H9 (cell line): Measurements from ENCODE around the gene TMC1. TPM values are rescaled to one million over a fixed set of nuclear protein-coding genes. Genes with fewer than 3 reads are reported as not detected.

Source experiments
- DNase-seq: peaks from one replicate; pipeline ENCODE4 v3.0.0-alpha.2; 2017
- H2AFZ ChIP-seq: one replicate; pipeline ENCODE4 v1.6.1; 2013; ENCODE audit warnings: mild to moderate bottlenecking, low read length, control low read depth, moderate library complexity
- H2AK5ac ChIP-seq: 2 replicates; pipeline ENCODE4 v1.6.1; 2013; ENCODE audit warnings: low read length, control low read depth, mixed read lengths; ENCODE audit not compliant: insufficient read length
- H2BK120ac ChIP-seq: one replicate; pipeline ENCODE4 v1.6.1; 2013; ENCODE audit warnings: low read depth, mild to moderate bottlenecking, low read length, control low read depth, inconsistent platforms; ENCODE audit not compliant: poor library complexity, severe bottlenecking
- H2BK12ac ChIP-seq: 2 replicates; pipeline ENCODE4 v1.6.1; 2013; ENCODE audit warnings: low read length, control low read depth, mixed read lengths, low read depth; ENCODE audit not compliant: insufficient read length
- H2BK15ac ChIP-seq: 2 replicates; pipeline ENCODE4 v1.6.1; 2013; ENCODE audit warnings: low read depth, low read length, control low read depth
- H2BK20ac ChIP-seq: one replicate; pipeline ENCODE4 v1.6.1; 2013; ENCODE audit warnings: low read depth, mild to moderate bottlenecking, low read length, control low read depth, inconsistent platforms; ENCODE audit not compliant: poor library complexity, severe bottlenecking
- H2BK5ac ChIP-seq: 2 replicates; pipeline ENCODE4 v1.6.1; 2013; ENCODE audit warnings: low read length, control low read depth, mixed read lengths; ENCODE audit not compliant: insufficient read length
- H3K14ac ChIP-seq: 2 replicates; pipeline ENCODE4 v1.6.1; 2013; ENCODE audit warnings: low read length, control low read depth; ENCODE audit not compliant: insufficient read depth
- H3K18ac ChIP-seq: 2 replicates; pipeline ENCODE4 v1.6.1; 2013; ENCODE audit warnings: low read depth, mild to moderate bottlenecking, mixed read lengths, low read length, control low read depth; ENCODE audit not compliant: insufficient read length
- H3K23ac ChIP-seq: 2 replicates; pipeline ENCODE4 v1.6.1; 2013; ENCODE audit warnings: low read length, control low read depth, mixed read lengths, low read depth; ENCODE audit not compliant: insufficient read length
- H3K23me2 ChIP-seq: 2 replicates; pipeline ENCODE4 v1.6.1; 2013; ENCODE audit warnings: low read depth, mild to moderate bottlenecking, mixed read lengths, low read length, control low read depth; ENCODE audit not compliant: insufficient read length, poor library complexity, severe bottlenecking
- H3K27ac ChIP-seq: 2 replicates; pipeline ENCODE4 v1.5.1; 2013; ENCODE audit warnings: low read length, control low read depth, mixed read lengths, low read depth; ENCODE audit not compliant: insufficient read length
- H3K27me3 ChIP-seq: 2 replicates; pipeline ENCODE4 v1.6.1; 2013; ENCODE audit warnings: low read length, control low read depth, inconsistent platforms; ENCODE audit not compliant: insufficient read depth
- H3K4ac ChIP-seq: 2 replicates; pipeline ENCODE4 v1.6.1; 2013; ENCODE audit warnings: low read depth, mild to moderate bottlenecking, control low read depth, inconsistent platforms, low read length, moderate library complexity
- H3K4me1 ChIP-seq: 2 replicates; pipeline ENCODE4 v1.6.1; 2013; ENCODE audit warnings: low read length, control low read depth, inconsistent platforms; ENCODE audit not compliant: insufficient read depth
- H3K4me2 ChIP-seq: 2 replicates; pipeline ENCODE4 v1.6.1; 2013; ENCODE audit warnings: low read length, control low read depth, mixed read lengths; ENCODE audit not compliant: insufficient read length, insufficient read depth
- H3K56ac ChIP-seq: 2 replicates; pipeline ENCODE4 v1.6.1; 2013; ENCODE audit warnings: low read depth, mild to moderate bottlenecking, mixed read lengths, low read length, control low read depth; ENCODE audit not compliant: insufficient read length
- H3K79me1 ChIP-seq: 2 replicates; pipeline ENCODE4 v1.6.1; 2013; ENCODE audit warnings: low read depth, mild to moderate bottlenecking, moderate library complexity, low read length, control low read depth, inconsistent platforms; ENCODE audit not compliant: insufficient read depth, poor library complexity, severe bottlenecking
- H3K79me2 ChIP-seq: 2 replicates; pipeline ENCODE4 v1.6.1; 2013; ENCODE audit warnings: low read length, control low read depth, inconsistent platforms; ENCODE audit not compliant: insufficient read depth
- H3K9ac ChIP-seq: 2 replicates; pipeline ENCODE4 v1.6.1; 2013; ENCODE audit warnings: low read length, control low read depth, mixed read lengths; ENCODE audit not compliant: insufficient read length; ENCODE audit errors: extremely low read depth
- H3K9me3 ChIP-seq: one replicate; pipeline ENCODE4 v1.6.1; 2013; ENCODE audit warnings: low read depth, low read length, inconsistent platforms; ENCODE audit not compliant: control insufficient read depth
- H3T11ph ChIP-seq: one replicate; pipeline ENCODE4 v1.6.1; 2013; ENCODE audit warnings: mild to moderate bottlenecking, low read length, control low read depth, inconsistent platforms
- H4K20me1 ChIP-seq: one replicate; pipeline ENCODE4 v1.6.1; 2013; ENCODE audit not compliant: control insufficient read depth, insufficient read length, insufficient read depth
- H4K5ac ChIP-seq: 2 replicates; pipeline ENCODE4 v1.6.1; 2013; ENCODE audit warnings: low read depth, mild to moderate bottlenecking, mixed read lengths, low read length, control low read depth; ENCODE audit not compliant: insufficient read length
- H4K8ac ChIP-seq: replicated peaks from 2 replicates; pipeline ENCODE4 v1.6.1; 2013; ENCODE audit warnings: low read length, control low read depth, mixed read lengths, low read depth; ENCODE audit not compliant: insufficient read length
- H4K91ac ChIP-seq: 2 replicates; pipeline ENCODE4 v1.6.1; 2013; ENCODE audit warnings: low read depth, mild to moderate bottlenecking, moderate library complexity, mixed read lengths, low read length, control low read depth; ENCODE audit not compliant: insufficient read length
- H3K27ac Mint-ChIP-seq, 3 experiments: 2 replicates in 2 of 3; 3 replicates in 1 of 3; pipeline ENCODE4 v1.8.0; 2020 to 2021; ENCODE audit warnings: mixed read lengths in 3 of 3, mild to moderate bottlenecking in 1 of 3, moderate library complexity in 1 of 3
- H3K27me3 Mint-ChIP-seq: 2 replicates; pipeline ENCODE4 v1.8.0; 2021; ENCODE audit warnings: low read depth, mild to moderate bottlenecking, moderate library complexity, mixed read lengths
- H3K36me3 Mint-ChIP-seq, 3 experiments: 2 replicates in 2 of 3; 3 replicates in 1 of 3; pipeline ENCODE4 v1.8.0; 2020 to 2021; ENCODE audit warnings: low read depth in 3 of 3, mixed read lengths in 3 of 3; ENCODE audit not compliant: insufficient read depth in 1 of 3
- H3K4me1 Mint-ChIP-seq, 2 experiments: 2 replicates each; pipeline ENCODE4 v1.8.0; 2020; ENCODE audit warnings: mixed read lengths in 2 of 2
- H3K4me3 Mint-ChIP-seq, 2 experiments: 2 replicates in 1 of 2; 3 replicates in 1 of 2; pipeline ENCODE4 v1.8.0; 2020 to 2021; ENCODE audit warnings: mild to moderate bottlenecking in 2 of 2, mixed read lengths in 2 of 2, moderate library complexity in 1 of 2
- H3K9me3 Mint-ChIP-seq, 2 experiments: 2 replicates in 1 of 2; 3 replicates in 1 of 2; pipeline ENCODE4 v1.8.0; 2020; ENCODE audit warnings: mild to moderate bottlenecking in 2 of 2, mixed read lengths in 2 of 2, moderate library complexity in 1 of 2
- WGBS: extraction: QIAGEN DNeasy Blood & Tissue Kit; methylation state at CpG from one replicate; pipeline ENCODE4 v1.1.7; 2013; ENCODE audit warnings: missing lambda C conversion rate, low lambda C conversion rate, mixed read lengths; ENCODE audit not compliant: insufficient read length; ENCODE audit errors: extremely low coverage; 5-methylcytosine and 5-hydroxymethylcytosine counted together
- total RNA-seq: library from RNA; stranded (reverse); gene quantifications from 2 replicates; pipeline ENCODE4 v1.2.1, GENCODE V29; 2021
- TF ChIP-seq, protein P1 (sequence below): fragments of 200-600 bp; sonication (generic); conservative IDR thresholded peaks from 3 replicates; pipeline ENCODE4 v1.8.0; 2021; ENCODE audit warnings: antibody characterized with exemption, mild to moderate bottlenecking

Gene TMC1
- total RNA-seq, 1 experiment from 2014 or later, result 2.4 TPM

DNA sequence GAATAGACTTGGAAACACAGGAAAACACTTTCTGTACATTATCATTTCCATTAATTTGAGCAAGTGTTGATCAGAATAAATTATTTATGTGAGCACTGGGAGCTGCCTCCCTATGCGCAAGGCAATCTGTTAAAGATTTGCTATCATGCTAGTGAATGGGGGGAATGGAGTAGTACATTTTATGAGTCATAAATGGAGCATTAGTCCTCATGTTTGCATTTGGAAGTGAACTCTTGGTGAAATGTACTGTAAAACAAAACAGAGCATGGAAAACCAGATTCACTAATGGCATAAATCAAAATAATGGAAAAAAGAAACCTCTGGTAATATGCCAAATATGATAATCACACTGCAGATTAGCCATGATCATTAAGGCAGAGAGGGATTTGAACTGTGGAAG, 40.5 kb upstream of the TMC1 start:
- no peak overlapping the region for H4K5ac ChIP-seq
- H3K56ac ChIP-seq, result no peak overlapping the region
- no peak overlapping the region for H2BK15ac ChIP-seq
- Mint-ChIP-seq H3K4me3 (no peak overlapping the region), H3K36me3 (peaks cover 0 to 6% (median 2%) of the 10 kb centered on the region in 3 experiments; a peak in 2 of 7 replicates), H3K27ac (no peak overlapping the region), H3K9me3 (no peaks in the 10 kb centered on the region), H3K27me3 (no peaks in the 10 kb centered on the region), H3K4me1 (peaks cover 15 to 23% of the 10 kb centered on the region in 2 experiments)
- H3K27me3 ChIP-seq, result no peaks in the 10 kb centered on the region
- no peaks in the 10 kb centered on the region for H3K79me1 ChIP-seq
- H3K9me3 ChIP-seq, result no peaks in the 10 kb centered on the region
- no peaks in the 10 kb centered on the region for H4K20me1 ChIP-seq
- H4K8ac ChIP-seq, result no peak overlapping the region
- H4K91ac ChIP-seq, result no peak overlapping the region
- no peaks in the 10 kb centered on the region for H3K79me2 ChIP-seq
- H2BK120ac ChIP-seq, result no peak overlapping the region
- no peak overlapping the region for H2BK12ac ChIP-seq
- no peak overlapping the region for H3T11ph ChIP-seq
- TF ChIP-seq, protein P1, sequence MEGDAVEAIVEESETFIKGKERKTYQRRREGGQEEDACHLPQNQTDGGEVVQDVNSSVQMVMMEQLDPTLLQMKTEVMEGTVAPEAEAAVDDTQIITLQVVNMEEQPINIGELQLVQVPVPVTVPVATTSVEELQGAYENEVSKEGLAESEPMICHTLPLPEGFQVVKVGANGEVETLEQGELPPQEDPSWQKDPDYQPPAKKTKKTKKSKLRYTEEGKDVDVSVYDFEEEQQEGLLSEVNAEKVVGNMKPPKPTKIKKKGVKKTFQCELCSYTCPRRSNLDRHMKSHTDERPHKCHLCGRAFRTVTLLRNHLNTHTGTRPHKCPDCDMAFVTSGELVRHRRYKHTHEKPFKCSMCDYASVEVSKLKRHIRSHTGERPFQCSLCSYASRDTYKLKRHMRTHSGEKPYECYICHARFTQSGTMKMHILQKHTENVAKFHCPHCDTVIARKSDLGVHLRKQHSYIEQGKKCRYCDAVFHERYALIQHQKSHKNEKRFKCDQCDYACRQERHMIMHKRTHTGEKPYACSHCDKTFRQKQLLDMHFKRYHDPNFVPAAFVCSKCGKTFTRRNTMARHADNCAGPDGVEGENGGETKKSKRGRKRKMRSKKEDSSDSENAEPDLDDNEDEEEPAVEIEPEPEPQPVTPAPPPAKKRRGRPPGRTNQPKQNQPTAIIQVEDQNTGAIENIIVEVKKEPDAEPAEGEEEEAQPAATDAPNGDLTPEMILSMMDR, result no peak
- H2BK20ac ChIP-seq, result no peak overlapping the region
- H3K9ac ChIP-seq, result no peak overlapping the region
- H2AK5ac ChIP-seq, result no peak overlapping the region
- no peak overlapping the region for H3K23ac ChIP-seq
- H3K4me1 ChIP-seq, result no peaks in the 10 kb centered on the region; the same call in 1 of the 2 replicates
- no peak overlapping the region for H3K4ac ChIP-seq
- WGBS, result no CpG with 5 or more reads among the region's 1 CpG
- H2BK5ac ChIP-seq, result no peak overlapping the region
- no peak overlapping the region for H3K18ac ChIP-seq
- no peak overlapping the region for H3K14ac ChIP-seq
- no peak overlapping the region for H3K27ac ChIP-seq
- H3K23me2 ChIP-seq, result no peaks in the 10 kb centered on the region
- no peak overlapping the region for H3K4me2 ChIP-seq
- H2AFZ ChIP-seq, result no peak overlapping the region
- no peak for DNase-seq
